Posterior cingulate gyrus (tissue), 11 donors: ENCODE measurements around the gene POTEF.
"Not testable (repeated sequence)": the region's sequence is repeated elsewhere in the genome, so short reads cannot be mapped to it uniquely, and the experiment has no call there.

Experiments used
- DNase-seq, 10 donors: peaks; one replicate each; pipeline versions ENCODE4 v3.0.0 to v3.0.0-alpha.2; 2020 to 2021; ENCODE audit warnings: mixed read lengths in 3 of 10
- intact Hi-C: fragments of 100-400 bp; cut with DNase I; formaldehyde crosslinking; loops from one replicate; pipeline ENCODE4 v1.15.1; 2023

The POTEF gene

DNA sequence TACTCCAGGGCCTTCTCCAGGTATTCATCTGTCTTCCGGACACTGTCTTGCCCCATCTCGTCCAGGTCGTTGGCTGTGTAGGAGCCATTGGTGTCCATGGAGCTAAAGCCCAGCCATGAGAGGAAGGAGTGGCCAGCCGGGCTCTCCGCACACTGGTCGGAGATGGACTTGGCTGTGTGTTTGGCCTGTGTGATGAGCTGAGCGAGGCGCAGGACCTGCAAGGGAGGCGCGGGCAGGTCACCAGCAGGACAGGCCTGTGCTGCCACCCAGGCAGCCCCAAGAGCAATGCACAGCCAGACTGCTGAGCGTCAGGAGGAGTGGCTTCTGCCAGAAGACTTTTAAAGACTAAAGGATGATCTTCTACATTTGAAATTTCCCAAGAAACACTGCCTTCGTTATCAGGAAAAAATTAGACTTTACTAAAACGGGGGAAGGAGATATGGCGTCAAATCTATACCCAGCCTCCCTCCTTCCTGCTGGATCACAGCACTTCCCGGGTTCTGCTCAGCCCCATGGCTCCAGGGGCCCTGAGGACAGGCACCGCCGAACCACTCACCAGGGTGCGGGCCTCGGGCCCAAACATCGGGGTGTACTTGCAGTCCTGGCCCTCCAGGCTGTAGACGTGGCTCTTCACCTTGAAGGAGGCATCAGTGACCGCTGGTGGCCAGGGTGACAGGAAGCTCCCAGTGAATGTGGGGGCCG, 24.9 kb upstream of the POTEF start:
- intact Hi-C loops, result not testable (repeated sequence)

DNA sequence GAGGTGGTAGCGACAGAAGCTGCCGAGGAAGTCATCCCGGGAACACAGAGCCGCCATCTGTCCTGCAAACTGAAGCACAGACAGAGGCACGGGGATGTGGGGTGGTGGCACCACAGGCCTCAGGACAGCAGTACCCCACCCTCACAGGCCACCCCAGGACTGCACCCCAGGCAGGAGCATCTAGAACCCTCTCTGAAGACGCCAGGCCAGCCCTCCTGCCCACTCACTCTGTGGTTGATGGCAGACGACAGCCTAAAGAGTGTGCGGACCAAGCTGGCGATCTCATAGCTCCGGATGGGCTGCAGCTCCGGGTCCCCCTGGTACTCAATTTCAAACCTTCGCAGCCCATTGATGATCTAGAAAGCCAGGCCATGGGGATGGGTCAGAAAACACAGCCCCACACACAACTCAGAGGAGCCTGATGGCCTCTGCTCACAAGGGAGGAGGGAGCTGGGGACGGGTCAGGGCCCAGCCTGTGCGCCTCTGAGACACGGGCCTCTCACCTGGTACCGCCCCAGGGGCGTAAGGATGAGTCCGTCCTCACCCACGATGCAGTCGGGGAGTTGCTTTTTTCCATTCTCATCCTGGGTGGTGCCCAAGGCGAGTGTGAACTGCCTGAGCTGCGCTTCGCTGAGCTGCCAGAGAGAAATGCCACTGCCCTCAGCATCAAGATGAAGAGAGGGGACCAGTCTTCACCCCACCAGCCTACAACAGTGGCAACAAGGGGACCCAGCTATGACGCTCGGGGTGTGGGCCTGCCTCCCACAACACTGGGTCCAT, 24.0 kb upstream of the POTEF start:
- intact Hi-C loops, result no loop called here
- DNase-seq, result peak in 3 of 10 donors; percentile 46 to 71 (median 52)

More for the DNA sequence above, 24.9 kb upstream of the POTEF start:
- DNase-seq, result peak in 2 of 10 donors; percentile 50 to 73

DNA sequence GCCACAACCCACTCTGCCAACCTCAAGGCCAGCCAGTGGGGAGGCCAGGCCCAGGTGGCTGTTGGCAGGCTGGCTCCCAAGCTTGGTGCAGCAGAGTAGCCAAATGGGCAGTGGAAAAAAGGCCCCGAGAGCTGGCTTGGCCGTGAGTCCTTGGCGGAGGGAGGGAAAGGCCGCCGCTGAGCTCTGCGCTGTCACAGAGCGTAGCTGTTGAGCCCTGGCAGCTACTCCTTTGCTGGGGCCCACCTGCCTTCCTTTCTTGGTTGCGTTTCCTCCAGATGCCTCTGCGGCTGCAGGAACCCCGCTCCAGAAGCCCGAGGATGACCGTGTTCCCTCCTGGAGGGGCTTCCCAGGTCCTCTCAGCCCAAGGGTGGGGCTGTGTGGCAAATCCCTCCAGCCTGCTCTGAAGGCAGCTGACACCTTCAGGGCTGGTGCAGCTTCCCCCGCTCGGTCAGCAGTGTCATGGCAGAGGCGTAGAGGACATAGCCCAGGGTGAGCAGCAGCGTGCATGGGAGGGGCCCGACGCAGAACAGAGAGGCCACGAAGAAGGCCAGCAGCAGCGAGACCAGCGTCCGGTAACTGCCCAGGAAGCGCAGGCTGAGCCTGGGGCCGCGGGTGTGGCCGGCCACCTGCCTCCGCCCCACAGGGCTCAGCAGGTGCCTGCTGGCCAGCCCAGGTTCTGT, 23.3 kb upstream of the POTEF start:
- intact Hi-C loops, result not testable (repeated sequence)
- peak in 3 of 10 donors; percentile 60 to 77 (median 72) for DNase-seq

DNA sequence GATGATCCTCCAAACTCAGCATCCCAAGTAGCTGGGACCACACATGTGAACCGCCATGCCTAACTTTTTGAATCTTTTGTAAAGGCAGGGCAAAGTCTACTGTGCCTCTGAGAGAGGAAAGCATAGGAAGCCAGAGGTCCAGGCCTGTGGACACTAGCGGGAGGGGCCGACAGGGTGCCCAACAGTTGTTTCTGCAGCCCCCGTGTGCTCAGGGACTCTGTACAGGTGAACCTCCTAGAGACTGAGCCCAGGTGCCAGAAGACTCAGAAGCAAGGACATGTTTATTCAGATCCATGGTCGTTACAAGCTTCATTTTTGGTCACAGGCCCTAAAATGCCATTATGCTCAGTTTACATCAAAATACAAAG, 22.1 kb upstream of the POTEF start:
- intact Hi-C loops, result not testable (repeated sequence)
- peak in 3 of 10 donors; percentile 7 to 31 (median 25) for DNase-seq

DNA sequence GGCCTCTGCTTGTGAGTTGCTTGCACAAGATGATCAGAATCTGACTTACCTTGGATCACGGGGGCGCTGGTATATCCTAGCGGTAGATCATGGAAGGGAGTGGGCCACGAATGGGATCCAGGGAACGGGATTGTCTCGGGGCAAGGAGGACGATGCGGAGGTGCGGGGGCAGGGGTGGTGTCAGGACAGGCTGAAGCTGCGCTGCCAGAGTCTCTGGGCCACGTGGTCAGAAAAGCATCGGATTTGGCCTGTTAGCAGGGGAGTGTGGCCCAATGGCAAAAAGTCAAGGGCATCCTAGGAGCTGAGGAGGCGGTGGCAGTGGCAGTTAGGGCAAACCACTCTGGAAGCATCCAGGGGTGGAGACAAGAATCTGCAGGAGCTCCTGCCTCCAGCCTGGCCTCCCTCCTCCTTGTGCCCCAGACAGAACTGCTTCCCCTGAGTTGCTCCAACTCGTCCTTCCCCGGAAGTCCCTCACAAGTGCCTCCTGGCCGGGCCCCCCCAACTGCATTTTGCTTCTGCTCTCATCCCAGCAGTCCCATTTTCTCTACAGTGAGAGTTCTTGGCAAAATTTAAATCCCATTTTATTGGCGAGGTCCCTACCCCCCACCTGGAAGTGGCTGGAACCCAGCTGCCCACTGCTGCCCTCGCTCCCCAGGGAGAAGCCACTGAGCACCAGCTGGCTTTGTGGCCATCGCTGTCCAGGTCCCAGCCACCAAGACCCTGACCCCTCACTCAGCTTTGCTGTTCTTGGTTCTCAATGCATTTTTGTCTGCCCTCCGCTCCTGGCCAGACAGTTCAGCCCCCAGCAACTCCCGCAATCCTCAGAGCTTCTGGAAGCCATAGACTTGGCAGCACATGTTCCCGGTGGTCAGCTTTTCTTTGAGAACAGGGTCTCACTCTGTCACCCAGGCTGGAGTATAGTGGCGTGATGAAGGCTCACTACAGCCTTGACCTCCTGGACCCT, 21.4 kb upstream of the POTEF start:
- intact Hi-C loops, result no loop called here
- peak in 3 of 10 donors; percentile 53 to 76 (median 67) for DNase-seq

DNA sequence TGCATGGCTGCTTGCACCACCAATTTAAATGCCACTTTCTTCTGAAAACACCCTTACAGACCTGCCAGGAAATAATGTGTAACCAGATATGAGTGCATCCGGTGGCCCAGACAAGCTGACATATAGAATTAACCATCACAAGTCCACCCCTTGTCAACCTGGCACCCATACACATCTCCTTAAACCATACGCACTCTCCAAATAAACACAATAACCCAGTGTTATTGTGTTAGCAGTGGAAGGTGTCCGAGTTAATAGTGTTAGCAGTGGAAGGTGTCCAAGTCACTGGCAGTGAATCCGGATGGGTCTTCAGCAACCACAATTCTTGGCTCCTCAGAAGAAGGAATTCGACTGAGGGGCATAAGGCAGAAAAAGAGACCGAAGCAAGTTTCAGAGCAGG, 19.5 kb upstream of the POTEF start:
- intact Hi-C loops, DNase-seq: not testable (repeated sequence)

DNA sequence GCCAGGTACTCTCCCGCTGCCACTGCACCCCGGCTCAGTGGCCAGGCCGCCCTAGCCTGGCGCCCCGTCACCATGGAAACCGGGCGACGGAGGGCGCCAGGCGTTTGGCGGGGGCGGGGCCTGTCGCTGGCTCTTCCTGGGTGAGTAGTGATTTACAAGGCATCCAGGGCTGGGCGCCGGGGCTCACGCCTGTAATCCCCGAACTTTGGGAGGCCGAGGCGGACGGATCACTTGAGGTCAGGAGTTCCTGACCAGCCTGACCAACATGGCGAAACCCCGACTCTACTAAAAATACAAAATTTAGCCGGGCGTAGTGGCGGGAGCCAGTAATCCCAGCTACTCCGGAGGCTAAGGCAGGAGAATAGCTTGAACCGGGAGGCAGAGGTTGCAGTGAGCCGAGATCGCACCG, 16.0 kb upstream of the POTEF start, which contains the start of gene CCDC74B:
Gene CCDC74B (minus strand): TSS at position 107 of the 409 bp plus-strand sequence. CDS start 116 bp downstream, outside the sequence.
- intact Hi-C loops, result not testable (repeated sequence)
- DNase-seq, result peak in 7 of 10 donors; percentile 38 to 95 (median 62)

DNA sequence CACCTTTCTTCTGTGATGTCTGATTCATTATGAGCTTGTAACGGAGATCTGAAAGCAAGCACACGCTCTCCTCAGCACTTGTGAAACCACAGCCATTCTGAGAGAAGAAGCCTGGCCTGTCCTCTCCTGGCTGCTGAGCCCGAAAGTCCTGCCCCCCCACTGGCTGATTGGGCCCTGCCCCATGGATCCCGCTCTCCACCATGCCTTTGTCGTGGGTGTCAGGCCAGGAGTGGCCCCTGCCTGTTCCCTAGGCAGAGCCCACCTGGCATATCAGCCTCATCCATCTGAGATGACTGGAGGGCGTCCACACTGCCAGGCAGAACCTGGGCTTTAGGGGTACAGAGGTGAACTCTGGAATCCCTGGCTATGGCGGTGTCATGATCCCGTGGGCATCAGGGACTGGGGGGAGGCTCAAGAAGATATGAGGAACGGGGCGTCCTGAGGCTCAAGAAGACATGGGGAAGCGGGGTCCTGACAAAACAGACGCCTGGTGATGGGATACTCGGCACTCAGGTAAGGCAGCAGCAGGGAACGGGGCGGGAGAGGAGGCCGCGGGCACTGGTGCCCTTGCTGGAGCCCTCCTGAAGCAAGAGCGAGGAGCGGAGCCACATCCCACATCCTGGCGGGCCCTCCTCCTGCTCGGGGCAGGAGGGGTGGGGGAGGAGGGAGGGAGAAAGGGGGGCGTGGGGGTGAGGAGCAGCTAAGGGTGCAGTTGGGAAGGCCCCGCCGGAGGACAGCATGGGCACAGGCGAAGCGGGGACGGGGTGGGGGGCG, 14.4 kb upstream of the POTEF start:
- peak in 3 of 10 donors; percentile 50 to 55 (median 53) for DNase-seq
- intact Hi-C loops, result not testable (repeated sequence)

DNA sequence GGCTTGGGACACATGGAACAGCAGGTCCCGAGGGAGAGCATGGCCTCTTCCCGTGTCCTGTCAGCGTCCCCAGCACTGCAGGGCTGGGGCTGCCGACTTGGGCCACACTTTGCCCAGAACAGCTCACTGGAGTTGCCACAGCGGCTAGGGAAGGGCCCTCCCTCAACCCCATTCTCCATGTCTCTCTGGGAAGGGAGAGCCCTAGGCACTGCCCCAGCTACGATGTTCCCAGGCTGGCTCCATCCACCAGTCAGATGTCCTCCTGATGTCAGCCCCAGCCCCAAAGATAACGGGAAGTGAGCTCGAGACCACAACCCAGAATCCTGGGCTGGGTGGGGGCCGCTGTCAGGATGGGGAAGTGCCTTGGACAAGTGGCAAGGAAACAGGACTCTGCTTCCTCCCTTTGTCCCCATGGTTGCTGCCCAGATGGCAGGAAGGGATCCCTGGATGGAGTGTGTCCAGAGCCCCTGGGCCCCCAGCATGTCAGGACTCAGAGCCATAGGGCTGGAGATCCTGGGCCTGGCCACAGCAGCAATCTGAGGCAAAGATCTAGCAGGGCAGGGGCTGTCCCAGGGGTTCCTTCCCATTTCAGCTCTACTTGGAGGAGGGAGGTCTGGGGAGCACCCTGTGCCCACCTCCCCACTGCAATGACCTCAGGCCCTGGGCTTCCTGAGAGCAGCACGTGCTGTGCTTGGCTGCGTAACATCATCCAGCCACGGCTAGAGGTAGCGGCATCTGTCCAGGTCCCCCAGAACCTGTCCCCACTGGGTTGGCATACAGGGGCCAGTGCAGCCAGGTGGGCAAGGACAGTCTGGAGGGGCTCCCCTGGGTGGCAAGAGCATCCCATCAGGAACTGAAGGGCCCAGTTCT, 13.6 kb upstream of the POTEF start:
- intact Hi-C loops, result not testable (repeated sequence)

DNA sequence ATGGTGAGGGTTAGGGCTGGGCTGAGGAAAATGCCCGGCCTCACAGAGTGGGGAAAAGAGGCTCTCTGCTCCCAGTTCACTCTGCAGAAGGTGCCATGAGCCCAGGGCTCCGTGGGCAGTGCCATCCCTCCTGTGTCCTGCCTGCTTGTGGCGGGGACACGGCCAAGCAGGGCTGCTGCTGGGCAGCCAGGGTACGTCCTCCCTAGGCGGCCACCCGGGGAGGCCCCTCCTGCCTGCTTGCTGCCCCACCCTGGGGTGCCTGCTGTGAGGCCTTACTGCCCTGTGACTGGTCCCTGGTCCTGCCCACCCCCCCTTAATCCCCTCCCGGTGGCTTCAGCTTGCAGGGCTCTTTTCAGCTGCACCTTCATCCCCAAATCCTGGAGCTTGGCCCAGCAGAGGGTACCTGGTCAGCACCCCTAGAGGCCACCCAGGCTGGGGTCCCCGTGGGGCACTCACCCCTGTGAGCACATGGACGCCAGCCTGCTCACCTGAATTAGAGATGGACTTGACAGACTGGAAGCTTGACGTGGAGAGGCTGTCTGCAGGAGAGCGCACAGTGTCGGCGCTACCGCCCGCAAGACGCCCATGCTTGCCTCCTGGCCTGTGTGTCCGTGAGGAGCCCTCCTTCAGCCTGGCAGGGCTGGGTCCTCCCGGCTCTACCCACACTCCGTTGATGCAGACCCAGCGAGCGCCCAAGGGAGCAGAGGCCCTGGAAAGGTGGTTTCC, 12.8 kb upstream of the POTEF start:
- intact Hi-C loops, result not testable (repeated sequence)
- DNase-seq, result peak in 3 of 10 donors; percentile 43 to 74 (median 63)

More for the DNA sequence above, 13.6 kb upstream of the POTEF start:
- peak in 3 of 10 donors; percentile 45 to 60 (median 46) for DNase-seq

DNA sequence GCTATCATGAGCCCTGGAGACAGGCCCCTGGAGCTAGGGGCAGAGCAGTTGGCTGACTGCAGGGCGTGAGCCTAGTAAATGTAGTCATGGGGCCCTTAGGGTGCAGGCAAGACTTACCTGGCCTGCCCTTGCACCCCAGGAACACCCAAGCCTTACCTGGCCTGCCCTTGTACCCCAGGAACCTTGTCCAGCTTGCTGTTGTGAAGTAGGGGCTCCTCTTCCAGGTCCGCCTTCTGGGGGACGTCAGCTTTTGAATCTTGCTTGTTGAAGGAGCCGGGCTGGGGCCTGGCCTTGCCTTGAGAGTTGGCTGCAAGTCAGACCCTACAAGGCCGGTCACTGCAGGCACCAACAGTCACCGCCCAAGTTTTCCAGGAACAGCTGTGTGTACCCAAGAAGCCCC, 12.0 kb upstream of the POTEF start:
- intact Hi-C loops, result not testable (repeated sequence)
- peak in 3 of 10 donors; percentile 27 to 50 (median 31) for DNase-seq

DNA sequence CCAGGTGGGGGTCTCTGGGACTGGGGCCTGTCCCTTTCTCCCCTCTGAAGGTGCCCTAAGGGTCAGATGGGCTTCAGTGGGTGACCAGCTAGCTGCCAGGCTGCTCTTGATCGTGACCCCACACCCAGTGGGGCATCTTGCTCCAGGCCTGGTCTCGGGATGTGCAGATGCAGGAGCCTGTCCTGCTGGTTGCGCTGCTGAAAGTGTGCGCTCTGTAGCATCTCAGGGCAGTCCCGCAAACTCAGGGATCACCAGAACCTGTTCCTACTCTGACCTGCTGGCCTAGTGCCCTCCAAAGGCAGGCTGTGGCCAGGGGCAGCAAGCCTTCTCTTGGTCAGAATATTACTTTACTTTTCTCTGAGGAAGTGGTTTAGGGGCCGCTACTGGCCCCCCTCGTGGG, 11.5 kb upstream of the POTEF start:
- intact Hi-C loops, result not testable (repeated sequence)
- peak in 2 of 10 donors; percentile 41 to 55 for DNase-seq

DNA sequence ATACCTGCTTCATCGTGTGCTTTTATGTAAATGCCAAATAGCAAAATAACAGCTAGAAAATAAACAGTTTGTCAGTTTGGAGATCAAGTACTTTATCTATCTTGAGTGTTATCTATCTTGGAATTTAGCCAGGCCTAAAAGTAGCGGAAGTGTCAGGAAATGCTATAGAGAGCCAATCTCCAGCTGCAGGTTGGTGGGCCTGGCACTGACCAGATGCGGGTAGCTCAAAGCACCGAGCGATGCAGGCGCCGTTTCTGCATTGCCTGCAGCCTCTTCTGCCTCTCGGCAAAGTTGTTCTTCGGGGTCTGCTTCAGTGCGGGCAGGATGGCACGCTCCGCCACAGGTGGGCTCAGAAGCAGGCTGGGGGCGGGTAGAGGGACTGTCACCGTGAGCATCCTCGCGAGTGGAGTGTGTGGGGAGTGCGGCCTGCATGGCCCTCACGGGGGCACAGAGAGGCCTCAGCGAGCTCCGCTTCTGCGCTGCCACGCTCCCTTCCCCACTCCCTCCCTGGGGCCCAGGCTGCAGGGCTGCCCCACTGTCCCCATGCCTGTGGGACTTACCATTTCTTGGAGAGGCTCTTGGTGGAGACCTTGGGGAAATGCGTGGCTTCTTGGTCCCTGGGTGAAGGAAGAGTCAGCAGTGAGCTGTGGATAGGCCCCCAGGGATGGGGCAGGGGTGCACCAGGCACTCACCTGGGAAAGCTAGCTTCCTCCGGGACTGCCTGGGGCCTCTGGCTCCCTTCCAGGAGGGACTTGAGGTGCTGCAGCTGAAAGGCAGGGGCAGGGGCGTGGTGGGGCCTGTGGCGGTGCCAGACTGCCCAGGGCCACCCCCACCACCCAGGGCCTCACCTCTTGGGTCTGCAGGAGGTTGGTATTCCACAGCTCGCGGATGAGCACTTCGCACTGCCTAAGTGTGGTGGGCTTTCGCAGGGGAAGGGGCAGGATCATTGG, 10.6 kb upstream of the POTEF start:
- peak in 3 of 10 donors; percentile 49 to 67 (median 50) for DNase-seq
- intact Hi-C loops, result not testable (repeated sequence)

DNA sequence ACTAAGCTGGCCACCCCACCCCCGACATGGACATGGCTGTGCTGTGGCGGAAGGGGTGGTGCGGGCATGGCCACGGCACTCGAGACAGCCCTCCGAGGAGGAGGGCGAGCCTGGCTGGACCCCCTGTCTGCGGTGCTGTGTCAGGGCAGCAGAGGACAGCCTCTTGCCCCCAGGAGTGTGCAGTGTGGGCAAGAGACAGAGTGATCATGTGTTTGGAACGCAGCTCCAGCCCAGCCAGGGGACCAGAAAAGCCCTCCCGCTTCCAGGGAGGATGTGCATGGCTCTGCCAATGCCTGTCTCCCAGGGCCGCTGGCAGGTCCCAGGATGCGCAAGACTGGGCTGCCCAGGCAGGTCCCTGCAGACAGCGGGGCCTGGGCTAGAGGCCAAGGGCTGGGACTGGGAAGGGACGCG, 9.8 kb upstream of the POTEF start:
- intact Hi-C loops, result not testable (repeated sequence)
- DNase-seq, result peak in 3 of 10 donors; percentile 48 to 69 (median 57)

DNA sequence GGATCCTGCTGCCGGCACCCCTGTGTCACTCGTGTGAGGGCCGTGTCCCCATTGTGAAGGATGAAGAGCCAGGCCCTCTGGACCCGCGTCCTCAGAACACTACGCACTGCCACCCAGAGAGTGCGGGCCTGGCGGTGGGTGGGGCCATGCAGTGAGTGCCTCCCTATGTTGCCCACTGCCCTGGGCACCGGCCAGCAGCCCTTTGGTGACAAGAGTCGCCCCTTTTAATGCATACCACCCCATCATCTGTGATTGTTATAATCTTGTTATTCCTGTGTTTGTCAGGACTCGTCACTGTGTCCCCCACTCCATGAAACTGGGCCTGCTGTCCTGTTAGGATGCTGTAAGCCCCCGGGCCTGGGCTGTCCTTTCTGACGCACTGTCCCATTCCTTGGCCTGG, 9.3 kb upstream of the POTEF start:
- intact Hi-C loops, result not testable (repeated sequence)
- peak in 2 of 10 donors; percentile 29 to 54 for DNase-seq

DNA sequence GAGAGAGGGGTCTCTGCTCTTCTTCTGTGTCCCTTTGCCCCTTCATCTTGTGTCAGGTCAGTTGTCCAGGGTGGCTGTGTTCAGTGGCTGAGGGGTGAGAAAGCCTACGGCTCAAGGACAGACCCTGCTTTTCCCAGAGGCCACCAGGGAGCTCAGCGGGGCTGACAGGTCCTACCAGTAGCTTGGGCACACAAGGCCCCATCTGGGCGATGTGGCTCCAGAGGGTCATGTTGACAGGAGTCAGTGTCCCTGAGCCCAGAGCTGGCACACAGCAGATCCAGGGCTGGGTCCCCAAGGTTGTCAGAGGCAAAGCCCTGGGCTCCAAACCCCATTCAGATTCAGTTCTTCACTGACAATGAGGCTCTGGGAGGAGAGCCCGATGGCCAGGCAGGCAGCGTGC, 8.1 kb upstream of the POTEF start:
- intact Hi-C loops, result not testable (repeated sequence)
- peak in 2 of 10 donors; percentile 30 to 68 for DNase-seq
